ENCODE data around the gene MPND. TPM values are rescaled to one million over a fixed set of nuclear protein-coding genes. Genes with fewer than 3 reads are reported as not detected.

Gene MPND
- polyA plus RNA-seq, 4 donors = 20.9 to 45.1 (median 35.4) TPM

DNA sequence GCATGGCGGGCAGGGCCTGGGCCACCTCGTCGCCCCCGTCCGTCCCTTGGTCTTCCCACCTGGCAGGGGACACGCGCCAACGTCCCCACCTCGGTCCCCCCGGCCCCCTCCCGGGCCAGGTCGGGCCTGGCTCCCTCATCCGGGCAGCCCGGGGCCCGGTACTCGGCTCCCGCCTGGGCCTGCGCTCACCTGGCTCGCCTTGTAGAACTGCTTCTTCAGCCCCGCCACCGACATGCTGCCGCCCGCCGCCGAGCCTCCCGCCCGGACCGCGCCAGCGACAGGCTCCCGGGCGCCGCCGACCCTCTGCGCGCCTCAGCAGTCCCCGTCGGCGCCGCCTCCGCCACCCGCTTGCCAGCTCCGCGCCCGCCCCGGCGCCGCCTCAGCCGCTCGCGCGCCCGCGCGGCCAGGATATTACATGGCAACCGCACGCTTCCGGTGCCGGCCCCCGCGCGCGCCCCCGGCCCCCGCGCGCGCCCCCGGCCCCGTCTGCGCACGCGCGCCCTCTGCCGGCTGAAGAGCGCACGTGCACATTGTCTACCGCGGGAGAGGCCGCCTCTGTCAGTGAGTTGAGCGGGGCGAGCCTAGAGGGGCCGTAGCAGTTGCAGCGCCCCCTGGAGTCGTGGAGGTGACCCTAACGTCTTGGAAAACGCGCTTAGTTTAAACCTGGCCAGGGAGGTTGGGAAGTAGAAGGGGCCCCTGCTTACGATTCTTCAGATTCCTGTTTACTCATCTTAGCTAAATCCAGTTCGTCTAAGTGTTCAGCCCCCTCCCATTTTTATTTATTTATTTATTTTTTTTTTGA, 57.0 kb downstream of the MPND start, which contains the start of gene SH3GL1:
SH3GL1 (minus strand) TSS at position 413 of the 802 bp plus-strand sequence; CDS start at position 234, 179 bp downstream.
- no peaks in the 10 kb centered on the region for H3K27me3 ChIP-seq (ENCODE audit: control insufficient read depth in 3 of 3, insufficient read depth in 3 of 3, low read length in 3 of 3)
- peak within 1 kb of the TSS; percentile 86 to 96 (median 90) for H3K27ac ChIP-seq (ENCODE audit: low read depth in 1 of 3, low read length in 2 of 3)
- peaks cover 0 to 34% (median 0%) of the 10 kb centered on the region in 3 donors for H3K36me3 ChIP-seq (ENCODE audit: control insufficient read depth in 3 of 3, insufficient read depth in 2 of 3, low read depth in 1 of 3, low read length in 3 of 3)
- peaks cover 0 to 39% (median 0%) of the 10 kb centered on the region in 3 donors for H3K4me1 ChIP-seq (ENCODE audit: control insufficient read depth in 3 of 3, insufficient read depth in 2 of 3, low read depth in 1 of 3, low read length in 2 of 3)
- H3K4me3 ChIP-seq (ENCODE audit: low read depth in 1 of 3, low read length in 3 of 3) = peak within 1 kb of the TSS; percentile 84 to 89 (median 87)
- FAIRE-seq (no peak), DNase-seq (peak; percentile 94 to 95)
- H3K9me3 ChIP-seq (ENCODE audit: control insufficient read depth in 2 of 2, insufficient read depth in 1 of 2, low read depth in 1 of 2, low read length in 1 of 2) = no peaks in the 10 kb centered on the region
- WGBS, 3 donors = 0 to 1% (median 0%) methylated on average over 47 to 90 of the region's 90 CpGs

DNA sequence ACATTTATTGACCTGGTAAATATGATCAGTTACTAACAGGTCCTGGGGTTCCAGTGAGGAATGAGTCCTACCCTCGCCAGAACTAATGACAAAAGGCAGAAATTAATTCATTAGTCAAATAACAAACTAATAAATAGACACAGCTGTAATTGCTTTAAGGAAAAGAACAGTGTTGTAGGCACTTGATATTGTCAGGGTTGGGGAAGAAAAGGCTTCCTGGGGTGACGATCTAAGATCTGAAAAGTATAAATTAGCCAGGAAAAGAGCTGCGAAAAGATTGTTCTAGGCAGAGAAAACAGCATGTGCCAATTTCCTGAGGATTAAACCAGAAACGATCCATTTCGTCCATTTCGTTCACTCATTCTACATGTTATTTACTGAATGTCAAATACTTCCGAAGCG, 58.4 kb downstream of the MPND start:
- no peaks in the 10 kb centered on the region for H3K27me3 ChIP-seq (ENCODE audit: control insufficient read depth in 3 of 3, insufficient read depth in 3 of 3, low read length in 3 of 3)
- DNase-seq = no peak
- peak overlapping the region in 2 of 3 donors; percentile 21 to 33 for H3K4me3 ChIP-seq (ENCODE audit: low read depth in 1 of 3, low read length in 3 of 3)
- 0 to 1% (median 0%) methylated on average over 8 of the region's 8 CpGs for WGBS, 3 donors
- H3K36me3 ChIP-seq (ENCODE audit: control insufficient read depth in 3 of 3, insufficient read depth in 2 of 3, low read depth in 1 of 3, low read length in 3 of 3) = peaks cover 0 to 22% (median 0%) of the 10 kb centered on the region in 3 donors
- no peaks in the 10 kb centered on the region for H3K9me3 ChIP-seq (ENCODE audit: control insufficient read depth in 2 of 2, insufficient read depth in 1 of 2, low read depth in 1 of 2, low read length in 1 of 2)
- no peak for FAIRE-seq
- peaks cover 0 to 35% (median 0%) of the 10 kb centered on the region in 3 donors for H3K4me1 ChIP-seq (ENCODE audit: control insufficient read depth in 3 of 3, insufficient read depth in 2 of 3, low read depth in 1 of 3, low read length in 2 of 3)
- H3K27ac ChIP-seq (ENCODE audit: low read depth in 1 of 3, low read length in 2 of 3) = peak overlapping the region in 2 of 3 donors; percentile 82 to 89

- Histone ChIP-seq H3K4me1 (ENCODE audit: control insufficient read depth in 3 of 3, insufficient read depth in 2 of 3, low read depth in 1 of 3, low read length in 2 of 3) (peaks cover 0 to 29% (median 0%) of the 10 kb centered on the region in 3 donors), H3K27me3 (ENCODE audit: control insufficient read depth in 3 of 3, insufficient read depth in 3 of 3, low read length in 3 of 3) (no peaks in the 10 kb centered on the region), H3K36me3 (ENCODE audit: control insufficient read depth in 3 of 3, insufficient read depth in 2 of 3, low read depth in 1 of 3, low read length in 3 of 3) (peaks cover 0 to 17% (median 0%) of the 10 kb centered on the region in 3 donors), H3K9me3 (ENCODE audit: control insufficient read depth in 2 of 2, insufficient read depth in 1 of 2, low read depth in 1 of 2, low read length in 1 of 2) (no peaks in the 10 kb centered on the region), H3K27ac (ENCODE audit: low read depth in 1 of 3, low read length in 2 of 3) (peak within 1 kb of the TSS; percentile 53 to 89 (median 82)), H3K4me3 (ENCODE audit: low read depth in 1 of 3, low read length in 3 of 3) (peak within 1 kb of the TSS; percentile 67 to 97 (median 85))
- DNase-seq (peak; percentile 100), FAIRE-seq (no peak)
- WGBS, 3 donors = 0 to 1% (median 0%) methylated on average over 50 to 84 of the region's 84 CpGs
Measured at GRCh38 chr19:4402171-4403004, 59.0 kb downstream of the MPND start, which contains the start of gene CHAF1A. Gene CHAF1A, plus strand, starts transcription at chr19:4402640. Its CDS starts 123 bp downstream, at chr19:4402763.

DNA sequence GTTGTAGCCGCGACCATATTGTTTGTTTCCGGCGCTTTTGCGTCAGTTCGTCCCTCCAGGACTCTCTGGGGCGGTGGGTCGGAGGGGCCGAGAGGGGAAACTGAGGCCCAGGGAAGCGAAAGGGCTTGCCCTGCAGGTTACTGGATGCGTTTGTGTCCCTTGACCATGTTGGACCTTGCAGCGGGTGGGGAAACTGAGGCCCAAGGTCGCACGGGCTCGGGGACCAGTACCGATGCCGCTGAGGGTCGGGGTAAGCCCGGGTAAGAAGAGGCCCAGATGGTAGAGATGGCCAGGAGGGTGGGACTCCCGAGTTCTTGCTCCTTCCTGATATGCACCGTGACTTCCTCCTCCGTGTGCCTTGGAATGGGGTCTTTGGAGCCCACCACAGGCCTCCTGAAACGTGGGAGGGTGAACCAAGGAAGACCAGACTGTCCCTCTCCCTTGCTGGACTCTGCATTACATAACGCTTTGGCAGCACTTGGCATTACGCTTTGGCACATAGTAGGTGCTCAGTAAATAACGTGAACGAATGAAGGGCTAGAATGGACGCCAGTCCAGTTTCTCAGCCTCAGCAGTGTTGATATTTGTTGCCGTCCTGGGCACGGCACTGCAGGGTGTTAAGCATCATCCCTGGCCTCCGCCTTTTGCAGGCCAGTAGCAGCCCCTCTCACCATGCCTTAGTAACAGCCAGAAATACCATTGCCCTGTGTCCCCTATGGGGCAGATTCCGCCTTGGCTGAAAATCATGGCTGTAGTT, 59.8 kb downstream of the MPND start:
- 6 to 9% (median 7%) methylated on average over 32 of the region's 32 CpGs for WGBS, 3 donors
- DNase-seq = no peak
- Histone ChIP-seq H3K4me1 (ENCODE audit: control insufficient read depth in 3 of 3, insufficient read depth in 2 of 3, low read depth in 1 of 3, low read length in 2 of 3) (peaks cover 0 to 22% (median 0%) of the 10 kb centered on the region in 3 donors), H3K27ac (ENCODE audit: low read depth in 1 of 3, low read length in 2 of 3) (peak overlapping the region in 1 of 3 donors; percentile 59), H3K36me3 (ENCODE audit: control insufficient read depth in 3 of 3, insufficient read depth in 2 of 3, low read depth in 1 of 3, low read length in 3 of 3) (peaks cover 0 to 9% (median 0%) of the 10 kb centered on the region in 3 donors), H3K9me3 (ENCODE audit: control insufficient read depth in 2 of 2, insufficient read depth in 1 of 2, low read depth in 1 of 2, low read length in 1 of 2) (no peaks in the 10 kb centered on the region), H3K4me3 (ENCODE audit: low read depth in 1 of 3, low read length in 3 of 3) (peak overlapping the region; percentile 67 to 97 (median 85)), H3K27me3 (ENCODE audit: control insufficient read depth in 3 of 3, insufficient read depth in 3 of 3, low read length in 3 of 3) (no peaks in the 10 kb centered on the region)
- no peak for FAIRE-seq

GRCh38 chr19:4405977-4406376, 62.6 kb downstream of the MPND start:
- Histone ChIP-seq H3K27me3 (ENCODE audit: control insufficient read depth in 3 of 3, insufficient read depth in 3 of 3, low read length in 3 of 3) (no peaks in the 10 kb centered on the region), H3K36me3 (ENCODE audit: control insufficient read depth in 3 of 3, insufficient read depth in 2 of 3, low read depth in 1 of 3, low read length in 3 of 3) (peaks cover 0 to 20% (median 3%) of the 10 kb centered on the region in 3 donors), H3K9me3 (ENCODE audit: control insufficient read depth in 2 of 2, insufficient read depth in 1 of 2, low read depth in 1 of 2, low read length in 1 of 2) (no peaks in the 10 kb centered on the region), H3K4me3 (ENCODE audit: low read depth in 1 of 3, low read length in 3 of 3) (no peak overlapping the region), H3K4me1 (ENCODE audit: control insufficient read depth in 3 of 3, insufficient read depth in 2 of 3, low read depth in 1 of 3, low read length in 2 of 3) (peaks cover 0 to 13% (median 0%) of the 10 kb centered on the region in 3 donors), H3K27ac (ENCODE audit: low read depth in 1 of 3, low read length in 2 of 3) (no peak overlapping the region)
- no peak for FAIRE-seq
- DNase-seq = no peak
- 79 to 93% (median 90%) methylated on average over 8 of the region's 8 CpGs for WGBS, 3 donors

GRCh38 chr19:4406626-4407025, 63.3 kb downstream of the MPND start:
- Histone ChIP-seq H3K4me1 (ENCODE audit: control insufficient read depth in 3 of 3, insufficient read depth in 2 of 3, low read depth in 1 of 3, low read length in 2 of 3) (peaks cover 0 to 8% (median 0%) of the 10 kb centered on the region in 3 donors), H3K9me3 (ENCODE audit: control insufficient read depth in 2 of 2, insufficient read depth in 1 of 2, low read depth in 1 of 2, low read length in 1 of 2) (no peaks in the 10 kb centered on the region), H3K27ac (ENCODE audit: low read depth in 1 of 3, low read length in 2 of 3) (no peak overlapping the region), H3K36me3 (ENCODE audit: control insufficient read depth in 3 of 3, insufficient read depth in 2 of 3, low read depth in 1 of 3, low read length in 3 of 3) (peaks cover 0 to 26% (median 3%) of the 10 kb centered on the region in 3 donors), H3K4me3 (ENCODE audit: low read depth in 1 of 3, low read length in 3 of 3) (no peak overlapping the region), H3K27me3 (ENCODE audit: control insufficient read depth in 3 of 3, insufficient read depth in 3 of 3, low read length in 3 of 3) (no peaks in the 10 kb centered on the region)
- no peak for FAIRE-seq
- no peak for DNase-seq
- WGBS, 3 donors = 92 to 94% (median 93%) methylated on average over 7 of the region's 7 CpGs

GRCh38 chr19:4409123-4409933, 66.0 kb downstream of the MPND start:
- FAIRE-seq = no peak
- WGBS, 3 donors = 92 to 94% (median 92%) methylated on average over 23 of the region's 23 CpGs

More at GRCh38 chr19:4409123-4409933, 66.0 kb downstream of the MPND start:
- Histone ChIP-seq H3K27me3 (ENCODE audit: control insufficient read depth in 3 of 3, insufficient read depth in 3 of 3, low read length in 3 of 3) (no peaks in the 10 kb centered on the region), H3K27ac (ENCODE audit: low read depth in 1 of 3, low read length in 2 of 3) (no peak overlapping the region), H3K9me3 (ENCODE audit: control insufficient read depth in 2 of 2, insufficient read depth in 1 of 2, low read depth in 1 of 2, low read length in 1 of 2) (no peaks in the 10 kb centered on the region), H3K4me1 (ENCODE audit: control insufficient read depth in 3 of 3, insufficient read depth in 2 of 3, low read depth in 1 of 3, low read length in 2 of 3) (no peaks in the 10 kb centered on the region), H3K4me3 (ENCODE audit: low read depth in 1 of 3, low read length in 3 of 3) (no peak overlapping the region), H3K36me3 (ENCODE audit: control insufficient read depth in 3 of 3, insufficient read depth in 2 of 3, low read depth in 1 of 3, low read length in 3 of 3) (peaks cover 3 to 39% (median 4%) of the 10 kb centered on the region in 3 donors)
- no peak for DNase-seq

Data from small intestine (tissue), 7 donors.